ENCODE results near the gene CAMTA1.

Gene CAMTA1

DNA sequence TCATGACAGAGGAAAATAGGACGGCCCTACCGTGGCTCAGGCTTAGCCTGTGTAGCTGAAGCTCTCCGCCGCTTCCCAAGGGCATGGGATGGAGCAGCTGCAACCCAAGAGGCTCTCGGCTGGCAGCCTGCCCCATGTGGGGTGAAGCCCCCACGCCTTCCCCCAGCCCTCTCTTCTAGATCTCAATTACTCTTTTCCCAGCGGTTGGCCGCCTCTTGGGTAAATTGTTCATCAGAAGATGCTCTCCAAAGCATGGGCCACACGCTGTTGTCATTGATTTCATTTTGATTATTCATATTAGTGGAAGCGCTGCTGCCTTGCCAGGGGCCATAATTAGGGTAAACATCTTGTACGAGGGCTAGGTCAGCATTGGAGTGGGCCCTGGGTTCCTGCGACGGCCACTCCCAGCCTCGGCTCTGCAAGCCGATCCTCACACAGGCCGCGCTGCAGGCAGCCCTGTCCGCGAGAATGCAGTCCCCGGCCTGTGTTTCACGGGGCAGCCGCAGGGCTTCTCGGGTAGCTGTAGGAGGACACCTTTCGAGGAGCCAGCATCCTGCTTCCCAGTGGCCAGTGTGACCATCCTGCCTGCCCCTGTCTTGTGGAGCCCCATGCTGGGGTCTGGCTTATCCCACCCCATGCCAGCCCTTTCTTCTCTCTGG is 871.4 kb downstream of the CAMTA1 start:
- DNase-seq: no peak
- ATAC-seq: no peak

DNA sequence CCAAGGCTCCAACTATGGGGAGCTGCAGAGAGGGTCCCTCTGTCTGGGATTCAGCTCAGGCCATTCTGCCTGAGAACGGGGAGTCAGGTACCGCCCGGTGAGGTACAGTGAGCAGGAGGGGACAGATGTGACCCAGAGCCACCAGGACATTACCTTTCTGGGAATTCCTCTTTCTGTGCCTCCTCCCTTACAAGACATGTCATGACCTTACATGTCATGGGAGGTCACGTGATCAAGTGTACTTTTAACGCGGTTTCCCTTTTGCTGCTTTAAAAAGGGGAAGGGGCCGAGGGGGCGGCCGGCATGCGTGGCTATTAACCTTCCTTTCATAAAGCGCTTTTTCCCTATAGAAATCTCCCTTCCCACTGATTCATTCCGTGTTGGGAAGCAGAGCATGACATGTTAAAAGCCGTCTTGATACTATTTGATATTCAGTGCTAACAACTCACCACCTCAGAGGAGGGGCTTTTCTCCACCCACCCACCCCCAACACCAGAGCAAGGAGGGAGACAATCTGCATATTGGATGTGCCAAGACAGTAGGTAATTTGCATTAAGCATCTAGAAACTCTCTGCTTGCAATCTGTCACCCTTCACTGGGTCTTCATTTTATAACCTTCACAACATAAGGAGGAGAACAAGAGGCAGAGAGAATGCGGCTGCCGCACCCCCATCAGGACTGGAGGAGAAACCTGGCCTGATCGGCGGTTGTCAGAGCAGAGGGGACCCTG is 872.2 kb downstream of the CAMTA1 start:
- ATAC-seq: no peak
- no peak for DNase-seq

DNA sequence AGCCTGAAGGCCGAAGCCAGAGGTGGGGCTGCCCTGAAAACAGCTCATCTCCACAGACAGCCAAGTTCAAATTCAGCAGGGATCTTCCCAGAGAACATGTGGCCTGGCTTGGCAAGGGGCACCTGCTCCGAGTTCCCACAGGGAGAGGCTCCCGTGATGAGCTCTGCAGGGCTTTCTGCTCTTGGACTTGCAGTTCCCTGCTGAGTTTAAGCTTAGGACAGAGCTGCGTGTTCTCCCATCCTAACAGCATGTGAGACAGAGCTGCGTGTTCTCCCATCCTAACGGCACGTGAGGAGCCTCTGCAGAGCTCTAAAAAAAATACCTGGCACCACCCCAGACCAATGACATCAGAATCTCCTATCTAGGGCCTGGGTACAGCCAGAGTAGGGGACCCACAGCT is 872.8 kb downstream of the CAMTA1 start:
- DNase-seq (no peak), ATAC-seq (no peak)

DNA sequence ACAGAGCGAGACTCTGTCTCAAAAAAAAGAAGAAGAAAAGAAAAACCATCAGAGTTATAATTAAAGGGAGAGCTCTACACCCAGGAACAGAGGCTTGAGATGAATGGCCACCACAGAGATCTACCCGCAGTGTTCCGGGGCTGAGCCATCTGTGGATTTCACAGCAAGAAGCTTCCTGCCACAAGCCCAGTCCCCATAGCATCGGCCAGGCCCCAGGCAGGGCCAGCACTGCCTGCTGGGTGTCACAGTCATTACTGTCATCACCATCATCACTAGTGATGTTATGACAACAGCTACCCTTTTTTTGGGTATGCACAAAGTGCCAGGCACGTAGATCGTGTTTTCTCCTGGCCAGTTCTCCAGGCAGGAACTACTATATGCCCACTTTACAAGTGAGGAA is 874.3 kb downstream of the CAMTA1 start:
- DNase-seq: no peak

DNA sequence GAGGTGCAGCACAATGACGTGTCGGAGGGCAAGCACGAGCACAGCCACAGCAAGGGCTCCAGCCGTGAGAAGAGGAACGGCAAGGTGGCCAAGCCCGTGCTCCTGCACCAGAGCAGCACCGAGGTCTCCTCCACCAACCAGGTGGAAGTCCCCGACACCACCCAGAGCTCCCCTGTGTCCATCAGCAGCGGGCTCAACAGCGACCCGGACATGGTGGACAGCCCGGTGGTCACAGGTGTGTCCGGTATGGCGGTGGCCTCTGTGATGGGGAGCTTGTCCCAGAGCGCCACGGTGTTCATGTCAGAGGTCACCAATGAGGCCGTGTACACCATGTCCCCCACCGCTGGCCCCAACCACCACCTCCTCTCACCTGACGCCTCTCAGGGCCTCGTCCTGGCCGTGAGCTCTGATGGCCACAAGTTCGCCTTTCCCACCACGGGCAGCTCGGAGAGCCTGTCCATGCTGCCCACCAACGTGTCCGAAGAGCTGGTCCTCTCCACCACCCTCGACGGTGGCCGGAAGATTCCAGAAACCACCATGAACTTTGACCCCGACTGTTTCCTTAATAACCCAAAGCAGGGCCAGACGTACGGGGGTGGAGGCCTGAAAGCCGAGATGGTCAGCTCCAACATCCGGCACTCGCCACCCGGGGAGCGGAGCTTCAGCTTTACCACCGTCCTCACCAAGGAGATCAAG is 878.3 kb downstream of the CAMTA1 start:
- ATAC-seq: no peak
- DNase-seq: no peak

More for the DNA sequence above, 874.3 kb downstream of the CAMTA1 start:
- no peak for ATAC-seq

DNA sequence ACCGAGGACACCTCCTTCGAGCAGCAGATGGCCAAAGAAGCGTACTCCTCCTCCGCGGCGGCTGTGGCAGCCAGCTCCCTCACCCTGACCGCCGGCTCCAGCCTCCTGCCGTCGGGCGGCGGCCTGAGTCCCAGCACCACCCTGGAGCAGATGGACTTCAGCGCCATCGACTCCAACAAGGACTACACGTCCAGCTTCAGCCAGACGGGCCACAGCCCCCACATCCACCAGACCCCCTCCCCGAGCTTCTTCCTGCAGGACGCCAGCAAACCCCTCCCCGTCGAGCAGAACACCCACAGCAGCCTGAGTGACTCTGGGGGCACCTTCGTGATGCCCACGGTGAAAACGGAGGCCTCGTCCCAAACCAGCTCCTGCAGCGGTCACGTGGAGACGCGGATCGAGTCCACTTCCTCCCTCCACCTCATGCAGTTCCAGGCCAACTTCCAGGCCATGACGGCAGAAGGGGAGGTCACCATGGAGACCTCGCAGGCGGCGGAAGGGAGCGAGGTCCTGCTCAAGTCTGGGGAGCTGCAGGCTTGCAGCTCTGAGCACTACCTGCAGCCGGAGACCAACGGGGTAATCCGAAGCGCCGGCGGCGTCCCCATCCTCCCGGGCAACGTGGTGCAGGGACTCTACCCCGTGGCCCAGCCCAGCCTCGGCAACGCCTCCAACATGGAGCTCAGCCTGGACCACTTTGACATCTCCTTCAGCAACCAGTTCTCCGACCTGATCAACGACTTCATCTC is 879.1 kb downstream of the CAMTA1 start:
- no peak for ATAC-seq

DNA sequence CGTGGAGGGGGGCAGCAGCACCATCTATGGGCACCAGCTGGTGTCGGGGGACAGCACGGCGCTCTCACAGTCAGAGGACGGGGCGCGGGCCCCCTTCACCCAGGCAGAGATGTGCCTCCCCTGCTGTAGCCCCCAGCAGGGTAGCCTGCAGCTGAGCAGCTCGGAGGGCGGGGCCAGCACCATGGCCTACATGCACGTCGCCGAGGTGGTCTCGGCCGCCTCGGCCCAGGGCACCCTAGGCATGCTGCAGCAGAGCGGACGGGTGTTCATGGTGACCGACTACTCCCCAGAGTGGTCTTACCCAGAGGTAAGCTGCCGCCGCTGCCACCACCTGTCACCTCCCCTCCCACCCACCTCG is 879.6 kb downstream of the CAMTA1 start:
- ATAC-seq: no peak

More for the DNA sequence above, 879.1 kb downstream of the CAMTA1 start:
- DNase-seq: no peak

DNA sequence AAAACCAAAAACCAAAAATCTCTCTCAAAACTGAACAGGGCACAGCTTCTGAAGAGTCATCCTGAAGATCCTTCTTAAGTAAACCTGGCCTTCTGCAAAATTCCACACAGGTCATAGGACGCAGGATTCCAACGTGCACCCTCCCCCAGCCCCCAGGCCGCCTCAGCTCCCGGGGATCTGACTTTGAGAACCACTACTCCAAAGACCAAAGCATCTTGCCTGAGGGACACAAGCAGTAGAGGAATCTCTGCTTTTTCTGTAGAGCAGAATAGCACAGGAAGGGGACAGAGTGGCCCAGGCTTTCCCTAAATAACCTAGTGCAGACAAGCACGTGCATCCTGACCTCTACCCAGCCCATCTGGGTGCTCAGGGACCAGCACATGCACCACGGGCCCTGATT is 881.0 kb downstream of the CAMTA1 start:
- ATAC-seq (no peak), DNase-seq (no peak)

More for the DNA sequence above, 879.6 kb downstream of the CAMTA1 start:
- DNase-seq: no peak

DNA sequence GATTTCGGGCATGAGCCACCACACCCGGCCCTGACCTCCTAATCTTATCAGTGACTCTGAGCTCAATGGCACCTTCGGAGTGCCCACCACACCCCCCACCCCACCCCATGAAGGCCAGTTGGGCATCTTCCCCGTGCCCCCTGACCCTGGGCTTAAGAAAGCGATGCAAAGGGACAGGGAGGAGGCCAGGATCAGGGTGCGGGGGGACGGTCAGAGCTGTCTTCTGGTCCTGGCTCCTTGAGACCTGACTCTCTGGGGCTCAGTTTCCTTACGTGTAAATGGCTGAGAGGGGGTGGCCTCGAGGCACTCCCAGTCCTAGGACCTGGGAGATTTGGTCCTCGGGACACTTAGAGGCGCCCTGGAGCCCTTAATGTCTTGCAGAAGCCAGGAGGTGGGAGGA is 881.9 kb downstream of the CAMTA1 start:
- ATAC-seq (no peak), DNase-seq (no peak)

DNA sequence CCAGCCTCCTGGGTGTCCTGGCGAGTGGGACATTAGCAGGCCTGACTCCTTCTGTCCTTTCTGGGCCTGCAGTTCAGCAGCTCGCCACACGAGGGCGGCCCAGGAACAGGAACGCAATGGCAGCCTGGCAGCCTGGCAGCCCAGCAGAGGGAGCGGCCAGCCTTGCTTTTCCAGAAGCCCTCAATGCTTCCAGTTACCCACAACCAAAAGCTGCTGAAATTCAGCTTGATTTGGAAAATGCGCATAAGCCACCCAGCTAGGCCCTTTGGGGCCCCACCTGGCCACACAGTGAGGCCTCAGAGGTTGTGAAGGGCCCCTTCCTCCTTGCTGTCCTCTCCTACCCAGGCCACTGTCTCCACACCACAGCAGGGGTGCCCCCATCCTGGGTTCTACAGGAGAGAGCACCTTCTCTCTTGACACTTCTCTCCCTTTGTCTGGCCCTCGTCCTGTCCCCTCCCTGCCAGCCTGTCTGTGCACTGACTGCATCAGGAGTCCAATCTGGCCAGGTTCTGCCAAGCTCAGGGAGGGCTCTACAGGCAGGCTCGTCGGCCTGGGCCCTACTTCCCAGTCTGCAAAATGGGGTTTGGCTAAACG is 882.5 kb downstream of the CAMTA1 start:
- peak; percentile 80 for ATAC-seq
- peak; percentile 91 for DNase-seq

DNA sequence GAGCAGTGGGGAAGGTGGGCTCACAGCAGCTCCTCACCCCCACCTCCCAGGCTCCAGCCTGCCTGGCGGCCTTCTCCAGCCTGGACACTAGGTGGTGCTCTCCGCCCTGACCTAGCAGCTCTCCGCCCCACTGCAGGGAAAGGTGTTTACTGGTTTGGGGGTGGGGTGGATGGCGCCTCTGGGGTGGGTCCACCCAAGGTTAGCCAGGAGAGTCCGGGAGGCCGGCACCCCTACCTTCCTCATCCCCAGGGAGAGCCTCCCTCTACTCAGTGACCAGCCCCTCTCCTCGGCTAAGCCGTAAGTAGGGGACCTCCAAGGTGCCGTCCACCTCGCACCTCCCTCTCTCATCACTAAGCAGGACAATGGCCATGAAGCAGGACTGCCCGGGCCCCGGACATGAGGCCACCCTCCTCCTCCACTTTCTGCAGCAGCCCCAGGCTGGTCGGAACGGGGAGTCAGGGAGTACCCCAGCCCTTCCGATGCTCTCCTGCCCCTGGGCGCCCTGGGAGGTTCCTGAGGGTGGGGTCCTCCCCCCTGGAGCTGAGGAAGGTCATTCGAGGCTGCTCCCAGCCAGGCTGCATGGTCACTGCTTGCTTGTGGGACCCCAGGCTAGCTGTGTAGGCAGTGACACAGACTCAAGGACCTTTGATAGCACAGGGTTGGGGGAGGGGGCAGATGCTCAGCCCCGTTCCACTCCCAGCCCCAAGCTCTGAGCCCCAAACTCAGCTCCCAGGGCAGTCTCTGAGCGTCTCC is 884.5 kb downstream of the CAMTA1 start:
- peak; percentile 67 for DNase-seq
- ATAC-seq: no peak

DNA sequence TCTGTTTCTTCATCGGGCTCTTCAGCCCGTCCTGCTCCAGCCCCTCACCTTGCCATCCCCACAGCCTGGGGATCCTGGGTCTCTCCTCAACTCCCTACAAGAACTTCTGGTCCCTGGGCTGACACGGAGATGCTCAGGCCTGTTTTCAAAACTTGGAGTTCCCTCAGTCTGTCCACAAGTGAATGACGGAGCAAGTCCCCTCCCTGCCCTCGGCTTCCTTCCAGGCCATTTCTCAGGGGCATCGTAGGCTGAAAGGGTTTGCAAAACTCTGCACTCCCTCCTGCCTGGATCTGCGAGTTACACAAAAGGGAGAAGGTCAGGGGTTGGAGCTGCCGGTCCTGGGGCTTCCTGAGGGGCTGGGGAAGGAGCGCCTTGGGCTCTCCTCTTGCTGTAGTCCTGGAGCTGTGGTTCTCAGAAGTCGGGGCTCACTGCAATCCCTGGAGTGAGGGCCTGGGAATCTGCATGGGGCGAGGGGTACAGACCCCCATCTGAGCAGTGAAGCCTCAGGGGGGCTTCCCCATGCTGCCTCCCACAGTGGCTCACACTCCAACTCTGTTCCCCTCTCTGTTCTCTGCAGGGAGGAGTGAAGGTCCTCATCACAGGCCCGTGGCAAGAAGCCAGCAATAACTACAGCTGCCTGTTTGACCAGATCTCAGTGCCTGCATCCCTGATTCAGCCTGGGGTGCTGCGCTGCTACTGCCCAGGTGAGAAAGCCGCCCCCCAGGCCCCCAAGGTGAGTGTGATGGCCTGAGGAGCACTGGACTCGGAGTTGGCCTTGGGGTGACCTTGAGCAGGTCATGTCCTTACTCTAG is 885.3 kb downstream of the CAMTA1 start:
- DNase-seq (no peak), ATAC-seq (no peak)

DNA sequence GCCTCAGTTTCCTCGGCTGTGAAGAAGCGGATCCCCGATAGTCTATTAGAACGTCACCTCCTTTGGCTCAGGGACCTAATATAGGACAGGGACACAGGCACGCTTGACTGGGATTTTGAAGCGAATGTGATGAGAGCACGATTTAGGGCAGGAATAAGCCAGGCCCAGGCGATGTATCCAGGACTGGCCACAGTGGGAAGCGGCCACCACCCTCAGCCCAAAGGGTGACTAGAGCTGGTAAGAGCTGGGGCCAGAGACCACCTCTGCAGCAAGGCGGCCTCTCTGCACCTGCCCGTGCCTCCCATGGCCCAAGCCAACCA is 885.9 kb downstream of the CAMTA1 start:
- DNase-seq: no peak
- ATAC-seq: no peak

DNA sequence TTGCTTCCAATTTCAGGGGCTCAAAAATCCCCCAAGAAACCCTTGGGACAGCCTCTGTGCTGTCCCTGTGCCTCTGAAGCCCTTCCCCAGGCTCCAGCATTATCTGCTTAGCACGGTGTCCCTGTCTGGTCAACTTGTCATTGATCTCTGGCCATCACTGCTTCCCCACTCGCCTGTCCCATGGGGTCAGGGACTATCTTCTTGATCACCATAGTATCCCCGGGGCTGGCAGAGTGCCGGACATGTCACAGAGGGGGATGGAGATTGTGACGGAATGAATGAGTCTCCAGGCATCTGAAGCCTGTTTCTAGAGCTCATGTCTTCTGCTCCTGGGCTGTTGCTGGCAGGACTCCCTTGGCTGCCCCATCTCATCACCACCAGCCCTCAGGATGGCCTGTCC is 886.4 kb downstream of the CAMTA1 start:
- ATAC-seq (no peak), DNase-seq (no peak)

DNA sequence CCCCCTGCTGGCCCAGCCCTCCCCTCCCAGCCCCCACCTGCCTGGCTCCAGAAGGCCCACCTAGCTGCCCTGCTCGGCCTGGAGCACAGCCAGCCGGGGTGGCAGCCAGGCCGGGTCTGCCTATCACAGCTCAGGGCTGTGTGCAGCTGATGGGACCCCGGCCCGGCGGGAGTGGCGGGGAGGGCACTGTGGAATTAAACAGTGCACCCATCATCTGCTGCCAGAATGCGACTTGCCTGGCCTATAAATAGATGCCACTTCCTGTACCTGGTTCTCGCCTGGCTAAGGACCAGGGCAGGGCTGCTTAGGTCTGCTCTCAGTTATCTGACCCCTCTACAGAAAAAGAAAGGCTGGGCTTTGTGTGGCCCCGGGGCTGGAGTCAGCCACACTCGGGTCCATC is 887.6 kb downstream of the CAMTA1 start:
- DNase-seq (no peak), ATAC-seq (no peak)

DNA sequence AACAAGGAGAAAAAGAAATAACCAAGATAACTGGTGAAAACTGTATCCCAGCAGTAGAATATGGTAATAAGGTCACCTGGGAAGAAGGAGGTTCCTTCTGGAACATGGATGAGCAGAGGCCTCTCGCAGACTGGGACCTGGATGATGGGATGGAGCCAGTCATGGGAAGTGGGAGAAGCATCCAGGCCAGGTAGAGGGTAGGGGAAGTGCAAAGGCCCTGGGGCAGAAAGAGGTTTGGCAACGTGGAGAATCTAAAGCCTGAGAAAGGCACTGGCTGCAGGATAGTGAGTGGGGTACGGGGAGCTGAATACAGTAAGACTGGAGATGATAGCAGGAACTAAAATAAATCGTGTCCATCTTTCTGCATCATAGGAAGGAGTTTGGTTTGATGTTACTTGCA is 889.7 kb downstream of the CAMTA1 start:
- DNase-seq: no peak
- no peak for ATAC-seq

DNA sequence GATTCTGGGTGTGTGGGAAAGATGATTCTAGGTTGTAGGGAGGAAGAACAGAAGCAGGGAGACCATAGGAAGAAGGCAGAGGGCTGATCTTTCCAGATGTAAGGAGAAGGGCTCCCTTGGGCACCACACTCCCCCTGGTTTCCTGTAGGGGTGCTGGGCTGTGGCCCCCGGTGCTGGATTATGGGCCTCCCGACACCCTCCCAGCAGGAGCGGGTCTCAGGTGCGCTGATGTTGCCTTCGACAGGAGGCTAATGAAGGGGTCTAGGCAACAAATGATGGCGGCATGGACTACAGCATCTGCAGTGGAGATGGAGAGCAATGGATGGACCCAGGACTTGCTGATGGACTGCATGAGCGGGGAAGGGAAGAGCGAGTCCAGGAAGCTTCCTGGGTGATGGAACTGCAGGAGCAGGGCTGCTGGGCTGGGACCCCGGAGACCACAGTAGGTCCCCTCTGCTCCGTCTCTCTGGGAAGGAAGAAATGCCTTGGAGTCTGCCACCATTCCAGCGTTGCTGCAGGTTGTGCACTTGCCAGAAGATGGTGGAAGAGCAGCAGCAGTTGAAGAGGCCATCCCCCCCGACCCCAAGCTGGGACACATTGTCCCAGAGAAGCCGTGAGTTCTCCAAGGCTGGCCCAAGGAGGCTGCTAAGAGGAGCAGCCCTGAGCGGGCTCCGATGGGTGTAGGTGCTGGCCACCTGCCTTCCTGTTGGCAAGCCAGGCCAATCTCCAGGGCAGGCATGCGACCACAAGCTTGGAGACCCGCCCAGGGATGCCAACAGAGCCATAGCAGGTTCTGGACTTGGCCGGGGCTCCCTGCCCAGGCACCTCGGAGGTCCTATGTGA is 890.4 kb downstream of the CAMTA1 start:
- no peak for ATAC-seq

DNA sequence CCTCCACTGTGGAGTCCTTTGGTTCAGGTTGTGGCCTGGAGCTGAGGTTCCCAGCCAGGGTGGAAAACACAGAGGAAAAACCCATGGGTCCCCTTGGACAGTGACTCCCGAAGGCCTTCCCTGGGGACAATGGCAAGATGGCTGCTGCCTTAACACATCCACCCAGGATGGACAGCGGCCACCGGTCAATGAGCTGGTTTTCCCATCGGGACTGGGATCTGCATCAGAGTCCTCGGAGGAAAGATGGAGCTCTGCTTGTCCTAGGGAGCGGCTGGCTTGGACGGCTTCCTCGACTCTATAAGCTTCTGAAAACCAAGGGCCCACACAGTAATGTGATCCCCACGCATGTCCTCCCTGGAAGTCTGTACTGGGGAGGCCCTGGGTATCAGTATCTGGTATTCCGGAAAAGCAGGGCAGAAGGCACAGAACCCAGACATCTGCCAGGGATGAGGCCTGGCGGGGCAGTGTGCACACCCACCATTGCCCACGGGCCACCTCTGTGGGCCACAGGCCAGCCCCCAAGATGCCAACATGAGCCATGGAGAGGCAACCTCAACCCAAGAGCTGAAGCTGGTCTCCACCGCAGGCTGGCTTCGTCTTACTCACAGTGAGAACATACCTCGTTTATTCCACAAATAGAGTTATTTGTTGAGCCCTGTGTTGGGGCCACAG is 891.2 kb downstream of the CAMTA1 start:
- DNase-seq (no peak), ATAC-seq (no peak)

More for the DNA sequence above, 890.4 kb downstream of the CAMTA1 start:
- DNase-seq: no peak

DNA sequence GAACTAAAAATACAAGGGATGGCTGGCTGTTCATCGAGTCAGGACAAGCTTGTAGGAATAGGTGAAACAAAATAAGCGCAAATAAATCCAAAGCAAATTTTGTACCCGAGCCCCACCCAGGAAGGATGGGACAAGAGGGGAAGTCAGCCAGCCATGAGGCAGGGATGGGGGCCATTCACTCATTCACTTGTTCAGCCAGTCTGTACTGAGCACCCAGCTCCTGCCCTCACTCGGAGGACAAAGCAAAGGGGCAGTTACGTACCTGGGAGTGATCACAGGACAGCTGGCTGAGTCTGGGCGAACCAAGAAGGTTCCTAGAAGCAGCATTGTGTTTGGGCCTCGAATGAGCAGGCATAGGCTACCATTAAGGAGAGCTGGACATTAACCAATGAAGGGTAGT is 891.9 kb downstream of the CAMTA1 start:
- DNase-seq (no peak), ATAC-seq (no peak)
